HEK293 (cell line): ENCODE data around the gene ZNF76.

Experiments used
- CTCF ChIA-PET: fragments of 350-600 bp; formaldehyde crosslinking; extraction: SDS; loops from one replicate; lab custom pipeline; 2021; ENCODE audit warnings: antibody characterized with exemption; lab: Yijun Ruan, JAX
- POLR2A ChIA-PET: fragments of 300-600 bp; formaldehyde crosslinking; extraction: SDS; loops from one replicate; lab custom pipeline; 2020; ENCODE audit warnings: antibody characterized with exemption, inconsistent platforms; lab: Yijun Ruan, JAX
- H3K27ac ChIP-seq: fragments of 200-500 bp; sonication (Bioruptor generic); 2 replicates; pipeline ENCODE4 v1.5.1; 2014; ENCODE audit warnings: low read depth, low read length, control low read depth, inconsistent platforms; ENCODE audit errors: extremely low read depth
- H3K36me3 ChIP-seq, 2 experiments: fragments of 200-500 bp in 1 of 2; sonication (Bioruptor generic) in 1 of 2; 1 replicate in 1 of 2; 2 replicates in 1 of 2; pipeline ENCODE4 v1.5.1; 2014 to 2017; ENCODE audit warnings: inconsistent platforms in 2 of 2, low read length in 2 of 2; ENCODE audit not compliant: control insufficient read depth in 2 of 2, insufficient read depth in 1 of 2
- H3K4me1 ChIP-seq: fragments of 200-500 bp; sonication (Bioruptor generic); 2 replicates; pipeline ENCODE4 v1.5.1; 2014; ENCODE audit warnings: mild to moderate bottlenecking, low read length, inconsistent platforms; ENCODE audit not compliant: control insufficient read depth, insufficient read depth
- H3K4me3 ChIP-seq: 2 replicates; pipeline ENCODE4 v1.5.1; 2011; ENCODE audit warnings: low read depth, mild to moderate bottlenecking, control low read depth, low read length, moderate library complexity
- H3K9me3 ChIP-seq: fragments of 200-500 bp; sonication (Bioruptor generic); 2 replicates; pipeline ENCODE4 v1.5.1; 2014; ENCODE audit warnings: low read depth, low read length, inconsistent platforms; ENCODE audit not compliant: control insufficient read depth, insufficient read depth
- IKZF3 ChIP-seq: fragments of 450-650 bp; IDR thresholded peaks from 2 replicates; pipeline ENCODE4 v1.5.0; 2018; ENCODE audit warnings: missing biosample characterization, mild to moderate bottlenecking, missing genetic modification characterization, moderate library complexity
- SCRT1 ChIP-seq: fragments of 450-650 bp; formaldehyde crosslinking; IDR thresholded peaks from 2 replicates; pipeline ENCODE4 v1.5.1; 2016; ENCODE audit warnings: missing biosample characterization, missing genetic modification characterization, borderline replicate concordance
- ZBTB10 ChIP-seq: fragments of 450-650 bp; formaldehyde crosslinking; IDR thresholded peaks from 2 replicates; pipeline ENCODE4 v1.5.1; 2016; ENCODE audit warnings: missing biosample characterization, missing genetic modification characterization
- ZNF202 ChIP-seq: fragments of 450-650 bp; formaldehyde crosslinking; IDR thresholded peaks from 2 replicates; pipeline ENCODE4 v1.5.1; 2016; ENCODE audit warnings: missing biosample characterization, missing genetic modification characterization, borderline replicate concordance
- ZNF239 ChIP-seq: fragments of 450-650 bp; formaldehyde crosslinking; IDR thresholded peaks from 2 replicates; pipeline ENCODE4 v1.5.1; 2016; ENCODE audit warnings: missing biosample characterization, missing genetic modification characterization
- ZNF416 ChIP-seq: fragments of 450-650 bp; formaldehyde crosslinking; IDR thresholded peaks from 2 replicates; pipeline ENCODE4 v1.5.1; 2016; ENCODE audit warnings: missing biosample characterization, missing genetic modification characterization
- ZNF548 ChIP-seq: fragments of 450-650 bp; formaldehyde crosslinking; IDR thresholded peaks from 2 replicates; pipeline ENCODE4 v1.5.1; 2016; ENCODE audit warnings: missing biosample characterization, missing genetic modification characterization
- ZNF555 ChIP-seq: fragments of 450-650 bp; formaldehyde crosslinking; conservative IDR thresholded peaks from 2 replicates; pipeline ENCODE4 v1.5.1; 2017; ENCODE audit warnings: missing biosample characterization, mild to moderate bottlenecking, missing genetic modification characterization, inconsistent platforms
- ZNF571 ChIP-seq: fragments of 450-650 bp; formaldehyde crosslinking; IDR thresholded peaks from 2 replicates; pipeline ENCODE4 v1.5.0; 2017; ENCODE audit warnings: missing biosample characterization, missing genetic modification characterization
- ZNF610 ChIP-seq: fragments of 450-650 bp; formaldehyde crosslinking; IDR thresholded peaks from 2 replicates; pipeline ENCODE4 v1.5.1; 2016; ENCODE audit warnings: missing biosample characterization, missing genetic modification characterization, borderline replicate concordance
- ZNF639 ChIP-seq: fragments of 450-650 bp; formaldehyde crosslinking; IDR thresholded peaks from 2 replicates; pipeline ENCODE4 v1.5.1; 2016; ENCODE audit warnings: missing biosample characterization, missing genetic modification characterization
- ZNF645 ChIP-seq: fragments of 450-650 bp; formaldehyde crosslinking; IDR thresholded peaks from 2 replicates; pipeline ENCODE4; 2016; ENCODE audit warnings: missing biosample characterization, missing genetic modification characterization
- ZNF692 ChIP-seq: fragments of 450-650 bp; formaldehyde crosslinking; IDR thresholded peaks from 2 replicates; pipeline ENCODE4 v1.5.1; 2016; ENCODE audit warnings: missing biosample characterization, missing genetic modification characterization
- ZNF777 ChIP-seq: fragments of 450-650 bp; formaldehyde crosslinking; IDR thresholded peaks from 2 replicates; pipeline ENCODE4 v1.5.1; 2017; ENCODE audit warnings: missing biosample characterization, missing genetic modification characterization, borderline replicate concordance
- ZNF791 ChIP-seq: fragments of 450-650 bp; formaldehyde crosslinking; IDR thresholded peaks from 2 replicates; pipeline ENCODE4 v1.5.1; 2016; ENCODE audit warnings: missing biosample characterization, missing genetic modification characterization
- ZNF830 ChIP-seq: fragments of 450-650 bp; IDR thresholded peaks from 2 replicates; pipeline ENCODE4 v1.5.0; 2018; ENCODE audit warnings: missing biosample characterization, missing genetic modification characterization, low read depth, mild to moderate bottlenecking, moderate library complexity
- ZSCAN16 ChIP-seq: fragments of 450-650 bp; formaldehyde crosslinking; IDR thresholded peaks from 2 replicates; pipeline ENCODE4 v1.5.1; 2016; ENCODE audit warnings: missing biosample characterization, missing genetic modification characterization

ZNF76 gene

DNA sequence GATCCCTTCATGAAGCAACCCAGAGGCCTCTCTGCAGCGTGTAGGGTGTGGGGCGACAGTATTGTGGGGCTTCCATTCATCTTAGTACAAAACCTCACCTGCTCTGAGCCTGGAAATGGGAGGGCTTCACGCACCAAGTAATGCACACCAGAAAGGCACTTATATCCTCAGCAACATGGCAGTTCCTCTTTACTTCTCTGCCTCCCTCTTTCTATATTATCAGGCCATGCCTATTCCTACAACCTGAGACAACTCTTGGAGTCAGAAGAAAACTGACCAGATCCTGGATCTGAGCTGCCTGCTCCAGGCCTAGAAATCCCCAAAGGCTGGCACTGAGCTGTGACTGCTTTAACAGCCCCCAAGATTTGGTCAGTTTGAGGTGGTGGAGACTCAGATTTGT, 7.6 kb upstream of the ZNF76 start:
- no peak for TF ChIP-seq ZBTB10 (tag by site-specific recombination)
- no peak overlapping the region for H3K4me3 ChIP-seq
- POLR2A ChIA-PET, result no interaction called here
- H3K27ac ChIP-seq, result no peak overlapping the region
- no peaks in the 10 kb centered on the region for H3K4me1 ChIP-seq
- H3K36me3 ChIP-seq, result no peaks in the 10 kb centered on the region
- CTCF ChIA-PET, result interaction anchor here (2.8 kb wide), 1 partner anchor 11 kb away, joined by 15 read pairs; no protein-coding TSS in a partner anchor
- no peaks in the 10 kb centered on the region for H3K9me3 ChIP-seq

GRCh38 chr6:35253249-35253648, 6.3 kb upstream of the ZNF76 start:
- Histone ChIP-seq H3K27ac (no peak overlapping the region), H3K9me3 (no peaks in the 10 kb centered on the region)
- CTCF ChIA-PET, result interaction anchor here (2.8 kb wide), 1 partner anchor 13 kb away, joined by 15 read pairs; no protein-coding TSS in a partner anchor
- no peak for TF ChIP-seq ZNF645 (tag by site-specific recombination)
- TF ChIP-seq ZNF416 (tag by site-specific recombination), result no peak
- no peak for TF ChIP-seq ZNF610 (tag by site-specific recombination)
- no peak for TF ChIP-seq ZNF571 (tag by site-specific recombination)
- TF ChIP-seq ZNF639 (tag by site-specific recombination), result no peak
- no peak for TF ChIP-seq SCRT1 (tag by site-specific recombination)
- TF ChIP-seq ZSCAN16 (tag by site-specific recombination), result no peak
- no peak for TF ChIP-seq ZNF692 (tag by site-specific recombination)
- no peak for TF ChIP-seq ZNF791 (tag by site-specific recombination)
- TF ChIP-seq ZNF555 (tag by site-specific recombination), result no peak
- no peak for TF ChIP-seq ZNF548 (tag by site-specific recombination)
- TF ChIP-seq IKZF3, result no peak
- no peak for TF ChIP-seq ZNF830 (tag by site-specific recombination)
- no peak for TF ChIP-seq ZNF202 (tag by site-specific recombination)
- TF ChIP-seq ZNF239 (tag by site-specific recombination), result no peak
- TF ChIP-seq ZNF777 (tag by site-specific recombination), result no peak
- TF ChIP-seq, all 188 proteins: peak for 0
- Histone ChIP-seq H3K4me1 (no peaks in the 10 kb centered on the region), H3K4me3 (no peak overlapping the region), H3K36me3 (no peaks in the 10 kb centered on the region)
- POLR2A ChIA-PET, result no interaction called here
